Heart right ventricle (tissue), 16 donors: ENCODE data around the gene CD55. TPM values are rescaled to one million over a fixed set of nuclear protein-coding genes. Genes with fewer than 3 reads are reported as not detected.

Experiments used
- ATAC-seq, 8 donors: fragments of 200-7000 bp; cut with Tn5 transposase; one replicate each; pipeline ENCODE4 v1.9.1; 2020; ENCODE audit warnings: mild to moderate bottlenecking in 8 of 8, moderate library complexity in 8 of 8, moderate number of reproducible peaks in 1 of 8
- DNase-seq, 2 donors: peaks; one replicate each; pipeline ENCODE4 v3.0.0-alpha.2; 2020
- H3K27ac ChIP-seq, 10 donors: fragments of 200-600 bp; sonication (generic) in 2 of 10; one replicate each; pipeline versions ENCODE4 v1.5.0 to v1.8.0; 2020 to 2022; ENCODE audit warnings: mild to moderate bottlenecking in 3 of 10
- H3K27me3 ChIP-seq, 7 donors: fragments of 200-600 bp; one replicate each; pipeline ENCODE4 v1.8.0; 2021 to 2022; ENCODE audit warnings: mild to moderate bottlenecking in 2 of 7
- H3K36me3 ChIP-seq, 9 donors: fragments of 200-600 bp; sonication (generic) in 1 of 9; one replicate each; pipeline versions ENCODE4 v1.5.0 to v1.8.0; 2020 to 2022; ENCODE audit warnings: mild to moderate bottlenecking in 2 of 9
- H3K4me1 ChIP-seq, 9 donors: fragments of 200-600 bp; sonication (generic) in 1 of 9; one replicate each; pipeline versions ENCODE4 v1.5.0 to v1.8.0; 2020 to 2022; ENCODE audit warnings: mild to moderate bottlenecking in 4 of 9
- H3K4me3 ChIP-seq, 10 donors: fragments of 200-600 bp; sonication (generic) in 2 of 10; one replicate each; pipeline versions ENCODE4 v1.5.0 to v1.8.0; 2020 to 2022; ENCODE audit warnings: mild to moderate bottlenecking in 7 of 10, moderate library complexity in 2 of 10
- H3K9me3 ChIP-seq, 11 donors: fragments of 200-600 bp in 10 of 11; sonication (generic) in 2 of 11; one replicate each; pipeline versions ENCODE4 v1.5.0 to v1.8.0; 2013 to 2022; ENCODE audit warnings: mild to moderate bottlenecking in 2 of 11, control low read depth in 1 of 11, moderate library complexity in 1 of 11
- WGBS, 2 donors: extraction: QIAGEN DNeasy Blood & Tissue Kit; methylation state at CpG; one replicate each; pipeline ENCODE4 v1.1.7; 2013; ENCODE audit warnings: inconsistent platforms in 1 of 2; 5-methylcytosine and 5-hydroxymethylcytosine counted together
- intact Hi-C, 10 donors: fragments of 100-400 bp; cut with DNase I; formaldehyde crosslinking; loops; one replicate each; pipeline versions ENCODE4 v1.11.1 to v1.14.2; 2022
- polyA plus RNA-seq, 2 donors: library from polyadenylated mRNA; stranded (reverse); fragments of 200-250 nt; gene quantifications; one replicate each; pipeline ENCODE4 v1.2.3, GENCODE V29; 2013
- total RNA-seq, 10 donors: library from RNA; stranded (reverse); fragmentation: NEBNext Ultra II Directional in 3 of 10; extraction: Animal tissue kit (Norgen Biotek cat#: 25700) in 3 of 10; gene quantifications; one replicate each; pipeline versions ENCODE4 v1.2.1 to v1.2.4, GENCODE V29; 2021 to 2023
- TF ChIP-seq, protein P1 (sequence below), 9 donors: fragments of 200-600 bp; sonication (generic) in 2 of 9; IDR thresholded peaks; one replicate each; pipeline versions ENCODE4 v1.5.0 to v1.8.0; 2021 to 2022; ENCODE audit warnings: antibody characterized with exemption in 9 of 9, mild to moderate bottlenecking in 5 of 9, moderate library complexity in 1 of 9
- donor health status: Arrhythmogenic right ventricular cardiomyopathy.
- donor health status: ischemic (EF 13 %, LVEDD 7.1; RV severe dilation, severe dysfunction).
- donor health status: healthy with polysubstance abuse.
- donor health status: DM: no; HTN: yes; CAD: no.
- donor health status: DM: no; HTN: no; CAD: no.
- donor health status: ischemic (EF 25% LVEDD 6.9; RV normal size, moderate dysfunction).
- donor health status: ischemic (EF 25% LVEDD 5.7; RV mildly dilated, moderate dysfunction).
- donor health status: healthy.
- donor health status: DM: yes; HTN: yes; CAD: no.
- donor health status: Ischemic cardiomyopathy.
- donor health status: ischemic (EF 35%, LVEDD 5.7; RV mildly dilated, moderate dysfunction).
- donor health status: nonischemic (EF 11% LVEDD 7.7; RV severe dilation, severe dysfunction).
- donor health status: DM: yes; HTN: yes; CAD: no.
- donor health status: PGD.
- donor health status: ischemic (EF 29% LVEDD 5.4; RV normal size, mild dysfunction).
- donor health status: nonischemic (EF 23%, LVEDD 6.1; RV moderate dilation, normal function).

CD55 gene
- total and polyA plus RNA-seq, 12 donors: 25.3 to 132 (median 81.4) TPM

DNA sequence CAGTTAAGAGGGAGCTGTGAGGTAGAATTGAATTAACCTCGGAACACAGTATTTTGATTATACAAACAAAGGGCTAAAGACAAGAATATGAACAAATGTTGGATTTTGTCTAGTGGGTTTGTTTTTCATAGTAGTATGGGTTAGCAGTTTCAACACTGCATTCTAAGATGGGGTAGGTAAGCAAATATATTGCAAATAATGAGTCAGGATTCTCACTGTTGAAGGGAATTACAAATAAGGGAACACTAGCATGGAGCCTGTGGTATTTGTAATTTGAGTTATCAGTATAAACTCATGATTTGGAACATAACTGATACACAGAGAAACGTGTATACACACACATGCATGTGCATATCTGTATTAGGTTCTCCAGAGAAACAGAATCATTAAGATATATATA, 44.5 kb downstream of the CD55 start:
- WGBS, 2 donors: 91 to 95% methylated on average over 2 of the region's 2 CpGs
- peaks cover 0 to 44% (median 0%) of the 10 kb centered on the region in 9 donors for H3K36me3 ChIP-seq
- TF ChIP-seq, protein P1, sequence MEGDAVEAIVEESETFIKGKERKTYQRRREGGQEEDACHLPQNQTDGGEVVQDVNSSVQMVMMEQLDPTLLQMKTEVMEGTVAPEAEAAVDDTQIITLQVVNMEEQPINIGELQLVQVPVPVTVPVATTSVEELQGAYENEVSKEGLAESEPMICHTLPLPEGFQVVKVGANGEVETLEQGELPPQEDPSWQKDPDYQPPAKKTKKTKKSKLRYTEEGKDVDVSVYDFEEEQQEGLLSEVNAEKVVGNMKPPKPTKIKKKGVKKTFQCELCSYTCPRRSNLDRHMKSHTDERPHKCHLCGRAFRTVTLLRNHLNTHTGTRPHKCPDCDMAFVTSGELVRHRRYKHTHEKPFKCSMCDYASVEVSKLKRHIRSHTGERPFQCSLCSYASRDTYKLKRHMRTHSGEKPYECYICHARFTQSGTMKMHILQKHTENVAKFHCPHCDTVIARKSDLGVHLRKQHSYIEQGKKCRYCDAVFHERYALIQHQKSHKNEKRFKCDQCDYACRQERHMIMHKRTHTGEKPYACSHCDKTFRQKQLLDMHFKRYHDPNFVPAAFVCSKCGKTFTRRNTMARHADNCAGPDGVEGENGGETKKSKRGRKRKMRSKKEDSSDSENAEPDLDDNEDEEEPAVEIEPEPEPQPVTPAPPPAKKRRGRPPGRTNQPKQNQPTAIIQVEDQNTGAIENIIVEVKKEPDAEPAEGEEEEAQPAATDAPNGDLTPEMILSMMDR (IDR thresholded peaks at IDR 0.05): no peak
- no peak overlapping the region for H3K27ac ChIP-seq
- H3K9me3 ChIP-seq: peaks cover 0 to 7% (median 0%) of the 10 kb centered on the region in 11 donors
- intact Hi-C loops: no loop called here
- H3K4me3 ChIP-seq: no peak overlapping the region
- no peak for ATAC-seq
- no peaks in the 10 kb centered on the region for H3K27me3 ChIP-seq
- DNase-seq: no peak
- H3K4me1 ChIP-seq: peaks cover 0 to 24% (median 0%) of the 10 kb centered on the region in 9 donors

- no peaks in the 10 kb centered on the region for H3K27me3 ChIP-seq
- TF ChIP-seq, protein P1 (IDR thresholded peaks at IDR 0.05): no peak
- intact Hi-C loops: no loop called here
- H3K36me3 ChIP-seq: no peaks in the 10 kb centered on the region
- ATAC-seq (no peak), DNase-seq (no peak)
- no peak overlapping the region for H3K27ac ChIP-seq
- no peak overlapping the region for H3K4me3 ChIP-seq
- H3K4me1 ChIP-seq: no peaks in the 10 kb centered on the region
- peaks cover 0 to 17% (median 0%) of the 10 kb centered on the region in 11 donors for H3K9me3 ChIP-seq
Observed at GRCh38 chr1:207388721-207389120, 67.2 kb downstream of the CD55 start.

- no peaks in the 10 kb centered on the region for H3K36me3 ChIP-seq
- TF ChIP-seq, protein P1 (IDR thresholded peaks at IDR 0.05): no peak
- H3K4me1 ChIP-seq: no peaks in the 10 kb centered on the region
- no peaks in the 10 kb centered on the region for H3K27me3 ChIP-seq
- no peak for DNase-seq
- no peak overlapping the region for H3K27ac ChIP-seq
- WGBS, 2 donors: 55 to 61% methylated on average over 1 of the region's 1 CpG
- peaks cover 0 to 17% (median 0%) of the 10 kb centered on the region in 11 donors for H3K9me3 ChIP-seq
- no peak overlapping the region for H3K4me3 ChIP-seq
- intact Hi-C loops: no loop called here
- ATAC-seq: no peak
Observed at GRCh38 chr1:207389728-207390464, 68.4 kb downstream of the CD55 start.

DNA sequence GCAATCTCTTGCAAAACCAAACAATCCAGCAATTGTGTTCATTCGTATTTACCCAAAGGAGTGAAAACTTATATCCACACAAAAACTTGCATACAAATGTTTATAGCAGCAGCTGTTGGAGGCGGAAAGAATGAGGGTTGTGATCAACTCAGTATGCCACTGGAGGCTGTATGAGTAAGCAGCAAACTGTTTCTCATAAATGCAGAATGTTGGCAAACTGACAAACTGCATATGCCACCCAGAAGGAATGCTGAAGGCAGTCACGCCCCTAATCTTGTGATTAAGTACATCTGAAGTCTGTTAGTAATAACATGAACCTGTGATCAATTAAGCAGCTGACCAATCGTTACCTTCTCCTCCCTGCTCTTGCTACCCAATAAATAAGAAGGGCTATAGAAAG, 72.1 kb downstream of the CD55 start:
- WGBS, 2 donors: 67% methylated on average over 4 of the region's 4 CpGs
- TF ChIP-seq, protein P1 (IDR thresholded peaks at IDR 0.05): no peak
- H3K4me3 ChIP-seq: no peak overlapping the region

More for the DNA sequence above, 72.1 kb downstream of the CD55 start:
- Histone ChIP-seq H3K36me3 (no peaks in the 10 kb centered on the region), H3K27ac (no peak overlapping the region), H3K9me3 (no peaks in the 10 kb centered on the region), H3K4me1 (no peaks in the 10 kb centered on the region), H3K27me3 (no peaks in the 10 kb centered on the region)
- intact Hi-C loops: no loop called here
- ATAC-seq: no peak
- DNase-seq: no peak
